Measurements from ENCODE around the gene TRIO. TPM values are rescaled to one million over a fixed set of nuclear protein-coding genes. Genes with fewer than 3 reads are reported as not detected.
"Not testable (repeated sequence)": the region's sequence is repeated elsewhere in the genome, so short reads cannot be mapped to it uniquely, and the experiment has no call there.

Gene TRIO
- total and polyA plus RNA-seq, 3 experiments from 2014 or later, result 0.89 to 4.4 (median 4.2) TPM

DNA sequence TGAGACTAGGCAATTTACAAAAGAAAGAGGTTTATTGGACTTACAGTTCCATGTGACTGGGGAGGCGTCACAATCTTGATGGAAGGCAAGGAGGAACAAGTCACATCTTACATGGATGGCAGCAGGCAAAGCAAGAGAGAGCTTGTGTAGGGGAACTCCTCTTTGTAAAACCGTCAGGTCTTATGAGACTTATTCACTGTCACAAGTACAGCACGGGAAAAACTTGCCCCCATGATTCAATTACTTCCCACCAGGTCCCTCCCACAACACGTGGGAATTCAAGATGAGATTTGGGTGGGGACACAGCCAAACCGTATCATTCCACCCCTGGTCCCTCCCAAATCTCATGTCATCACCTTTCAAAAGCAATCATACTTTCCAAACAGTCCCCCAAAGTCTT is 293.0 kb downstream of the TRIO start:
- H3K4me1 ChIP-seq (ENCODE audit: insufficient read depth, low read length); H3K36me3 Mint-ChIP-seq; H3K36me3 ChIP-seq (ENCODE audit: insufficient read depth, low read length); H3K9me3 Mint-ChIP-seq; H3K27ac ChIP-seq (ENCODE audit: low read depth, low read length); H3K27me3 ChIP-seq (ENCODE audit: insufficient read depth, low read length, poor library complexity, severe bottlenecking); H3K9me3 ChIP-seq (ENCODE audit: low read length); DNase-seq; POLR2A ChIA-PET; H3K4me3 Mint-ChIP-seq; H3K27ac Mint-ChIP-seq; H3K4me3 ChIP-seq (ENCODE audit: low read length); CTCF ChIA-PET: not testable (repeated sequence)
- peaks cover 8 to 12% of the 10 kb centered on the region in 2 donors for H3K27me3 Mint-ChIP-seq
- H3K4me1 Mint-ChIP-seq, result peaks cover 0 to 11% (median 5%) of the 10 kb centered on the region in 3 donors

DNA sequence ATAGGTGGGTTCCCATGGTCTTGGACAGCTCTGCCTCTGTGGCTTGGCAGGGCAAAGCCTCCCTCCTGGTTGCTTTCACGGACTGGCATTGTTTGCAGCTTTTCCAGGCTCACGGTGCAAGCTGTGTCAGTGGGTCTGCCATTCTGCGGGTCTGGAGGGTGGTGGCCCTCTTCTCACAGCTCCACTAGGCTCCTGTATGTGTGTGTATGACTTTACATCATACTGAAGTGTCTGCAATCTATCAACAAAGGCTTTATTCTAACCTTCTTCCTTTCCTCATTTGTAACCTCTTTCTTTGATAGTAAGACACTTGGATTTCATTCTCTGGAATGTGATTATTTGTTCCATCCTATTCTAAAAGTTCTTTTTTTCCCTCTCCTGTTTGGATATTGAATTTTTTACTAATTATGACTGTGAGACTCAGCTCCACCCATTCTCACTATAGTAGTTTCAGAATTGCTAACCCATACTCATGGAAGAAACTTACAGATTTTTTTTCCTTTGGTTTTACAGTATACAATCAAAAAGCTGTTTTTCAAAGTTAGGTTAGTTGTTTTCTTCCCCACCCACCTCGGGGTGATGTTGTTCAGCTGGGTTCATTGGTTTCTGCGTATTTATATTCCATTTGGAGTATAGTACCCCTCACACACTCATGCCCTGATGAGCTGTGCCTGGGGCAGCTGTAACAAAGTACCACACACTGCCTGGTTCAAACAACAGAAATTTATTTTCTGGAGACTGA is 293.8 kb downstream of the TRIO start:
- Histone ChIP-seq H3K36me3 (ENCODE audit: insufficient read depth, low read length) (no peaks in the 10 kb centered on the region), H3K4me3 (ENCODE audit: low read length) (no peak overlapping the region), H3K4me1 (ENCODE audit: insufficient read depth, low read length) (no peaks in the 10 kb centered on the region), H3K27me3 (ENCODE audit: insufficient read depth, low read length, poor library complexity, severe bottlenecking) (no peaks in the 10 kb centered on the region), H3K9me3 (ENCODE audit: low read length) (no peaks in the 10 kb centered on the region), H3K27ac (ENCODE audit: low read depth, low read length) (no peak overlapping the region)
- Mint-ChIP-seq H3K27me3 (peaks cover 8 to 14% of the 10 kb centered on the region in 2 donors), H3K9me3 (no peaks in the 10 kb centered on the region), H3K27ac (no peak overlapping the region), H3K36me3 (no peaks in the 10 kb centered on the region), H3K4me3 (no peak overlapping the region), H3K4me1 (peaks cover 0 to 11% (median 5%) of the 10 kb centered on the region in 3 donors)
- ChIA-PET CTCF (interaction anchor here (0.5 kb wide), 1 partner anchor 89 kb away, joined by 3 read pairs; no protein-coding TSS in a partner anchor), POLR2A (no interaction called here)
- DNase-seq, result no peak

DNA sequence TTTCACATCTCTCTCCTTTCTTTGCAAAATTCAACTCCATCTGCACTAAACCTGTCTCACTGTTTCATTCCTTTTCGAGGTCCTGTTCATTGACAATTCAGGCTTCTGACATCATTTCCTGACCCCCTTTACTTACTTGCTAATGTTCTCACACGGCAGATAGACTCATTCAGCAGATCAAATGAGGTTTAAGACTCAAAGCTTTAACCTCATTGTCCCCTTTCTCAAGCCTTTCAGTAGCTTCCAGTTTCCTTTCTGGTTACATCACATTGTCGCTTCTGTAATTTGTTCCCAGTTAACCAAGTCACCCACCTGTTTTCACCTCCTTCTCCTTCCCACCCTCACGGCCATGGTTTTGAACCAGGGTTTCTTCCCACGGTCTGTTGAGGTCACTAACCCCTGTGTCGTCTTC is 295.1 kb downstream of the TRIO start:
- Mint-ChIP-seq H3K4me3 (no peak overlapping the region), H3K9me3 (no peaks in the 10 kb centered on the region)

DNA sequence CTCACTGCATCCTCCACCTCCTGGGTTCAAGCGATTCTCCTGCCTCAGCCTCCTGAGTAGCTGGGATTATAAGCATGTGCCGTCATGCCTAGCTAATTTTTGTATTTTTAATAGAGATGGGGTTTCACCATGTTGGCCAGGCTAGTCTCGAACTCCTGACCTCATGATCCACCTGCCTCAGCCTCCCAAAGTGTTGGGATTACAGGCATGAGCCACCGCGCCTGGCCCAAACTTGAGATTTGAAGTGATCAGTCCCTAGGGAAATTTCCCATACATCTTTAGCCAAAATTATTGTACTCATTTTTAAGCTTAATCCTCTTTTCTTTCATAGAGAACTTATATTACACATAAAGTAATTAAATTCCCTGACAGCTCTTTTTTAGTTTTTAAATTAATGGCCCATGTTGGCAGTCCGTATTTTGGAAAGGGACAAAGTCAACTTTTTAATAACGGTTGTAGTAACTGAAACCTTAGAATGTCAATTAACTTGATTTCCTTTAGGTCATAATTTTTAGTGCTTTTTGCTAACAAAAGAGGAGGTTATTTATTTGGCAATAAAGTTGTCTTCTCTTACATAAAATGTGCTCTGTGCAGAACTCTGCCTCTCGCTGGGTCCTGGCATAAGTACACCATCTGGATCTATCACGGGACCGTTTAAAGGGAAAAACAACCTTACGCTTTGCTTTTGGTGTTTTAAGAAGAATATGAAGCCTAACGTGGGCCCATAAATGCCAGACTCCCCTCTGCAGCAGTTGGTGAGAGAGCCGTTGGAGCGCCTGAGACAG is 296.1 kb downstream of the TRIO start:
- Histone ChIP-seq H3K4me1 (ENCODE audit: insufficient read depth, low read length) (no peaks in the 10 kb centered on the region), H3K27ac (ENCODE audit: low read depth, low read length) (no peak overlapping the region), H3K4me3 (ENCODE audit: low read length) (no peak overlapping the region), H3K36me3 (ENCODE audit: insufficient read depth, low read length) (no peaks in the 10 kb centered on the region), H3K9me3 (ENCODE audit: low read length) (no peaks in the 10 kb centered on the region), H3K27me3 (ENCODE audit: insufficient read depth, low read length, poor library complexity, severe bottlenecking) (no peaks in the 10 kb centered on the region)
- Mint-ChIP-seq H3K27me3 (peaks cover 4 to 17% of the 10 kb centered on the region in 2 donors), H3K4me3 (no peak overlapping the region), H3K9me3 (no peaks in the 10 kb centered on the region), H3K4me1 (peaks cover 0 to 11% (median 5%) of the 10 kb centered on the region in 3 donors), H3K27ac (no peak overlapping the region), H3K36me3 (no peaks in the 10 kb centered on the region)
- CTCF ChIA-PET, result no interaction called here
- DNase-seq, result no peak
- POLR2A ChIA-PET, result no interaction called here

More for the DNA sequence above, 295.1 kb downstream of the TRIO start:
- CTCF ChIA-PET, result no interaction called here
- Mint-ChIP-seq H3K27ac (no peak overlapping the region), H3K27me3 (peaks cover 6 to 17% of the 10 kb centered on the region in 2 donors), H3K4me1 (peaks cover 0 to 11% (median 5%) of the 10 kb centered on the region in 3 donors), H3K36me3 (no peaks in the 10 kb centered on the region)
- H3K4me3 ChIP-seq (ENCODE audit: low read length), result no peak overlapping the region
- H3K9me3 ChIP-seq (ENCODE audit: low read length), result no peaks in the 10 kb centered on the region
- no peaks in the 10 kb centered on the region for H3K27me3 ChIP-seq (ENCODE audit: insufficient read depth, low read length, poor library complexity, severe bottlenecking)
- no peaks in the 10 kb centered on the region for H3K4me1 ChIP-seq (ENCODE audit: insufficient read depth, low read length)
- POLR2A ChIA-PET, result no interaction called here
- DNase-seq, result no peak
- H3K27ac ChIP-seq (ENCODE audit: low read depth, low read length), result no peak overlapping the region
- H3K36me3 ChIP-seq (ENCODE audit: insufficient read depth, low read length), result no peaks in the 10 kb centered on the region

DNA sequence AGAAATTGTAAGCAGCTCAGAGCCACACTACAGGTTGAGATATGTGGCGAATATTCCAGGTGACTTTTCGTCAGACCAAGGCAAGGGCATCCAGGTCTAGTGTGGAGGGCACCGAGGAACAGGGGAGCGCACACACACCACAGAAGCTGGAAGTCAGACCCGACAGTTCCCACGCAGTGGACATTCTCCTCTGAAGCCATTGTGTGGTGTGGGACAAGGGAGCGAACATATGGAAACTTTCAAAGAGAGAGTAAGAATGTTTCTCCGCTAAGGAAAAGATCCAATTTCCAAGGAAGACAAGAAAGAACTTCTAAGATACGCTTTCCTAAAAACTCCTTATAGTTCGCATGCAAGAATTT is 297.1 kb downstream of the TRIO start:
- no peak overlapping the region for H3K4me3 ChIP-seq (ENCODE audit: low read length)
- no peak for DNase-seq
- Mint-ChIP-seq H3K27ac (peak overlapping the region in 1 of 8 donors; percentile 21), H3K4me3 (no peak overlapping the region), H3K36me3 (no peaks in the 10 kb centered on the region), H3K9me3 (no peaks in the 10 kb centered on the region), H3K4me1 (peaks cover 0 to 11% (median 5%) of the 10 kb centered on the region in 3 donors), H3K27me3 (peaks cover 4 to 21% of the 10 kb centered on the region in 2 donors)
- POLR2A ChIA-PET, result no interaction called here
- no peaks in the 10 kb centered on the region for H3K36me3 ChIP-seq (ENCODE audit: insufficient read depth, low read length)
- H3K4me1 ChIP-seq (ENCODE audit: insufficient read depth, low read length), result no peaks in the 10 kb centered on the region
- no peaks in the 10 kb centered on the region for H3K27me3 ChIP-seq (ENCODE audit: insufficient read depth, low read length, poor library complexity, severe bottlenecking)
- no peak overlapping the region for H3K27ac ChIP-seq (ENCODE audit: low read depth, low read length)
- CTCF ChIA-PET, result no interaction called here
- H3K9me3 ChIP-seq (ENCODE audit: low read length), result no peaks in the 10 kb centered on the region

DNA sequence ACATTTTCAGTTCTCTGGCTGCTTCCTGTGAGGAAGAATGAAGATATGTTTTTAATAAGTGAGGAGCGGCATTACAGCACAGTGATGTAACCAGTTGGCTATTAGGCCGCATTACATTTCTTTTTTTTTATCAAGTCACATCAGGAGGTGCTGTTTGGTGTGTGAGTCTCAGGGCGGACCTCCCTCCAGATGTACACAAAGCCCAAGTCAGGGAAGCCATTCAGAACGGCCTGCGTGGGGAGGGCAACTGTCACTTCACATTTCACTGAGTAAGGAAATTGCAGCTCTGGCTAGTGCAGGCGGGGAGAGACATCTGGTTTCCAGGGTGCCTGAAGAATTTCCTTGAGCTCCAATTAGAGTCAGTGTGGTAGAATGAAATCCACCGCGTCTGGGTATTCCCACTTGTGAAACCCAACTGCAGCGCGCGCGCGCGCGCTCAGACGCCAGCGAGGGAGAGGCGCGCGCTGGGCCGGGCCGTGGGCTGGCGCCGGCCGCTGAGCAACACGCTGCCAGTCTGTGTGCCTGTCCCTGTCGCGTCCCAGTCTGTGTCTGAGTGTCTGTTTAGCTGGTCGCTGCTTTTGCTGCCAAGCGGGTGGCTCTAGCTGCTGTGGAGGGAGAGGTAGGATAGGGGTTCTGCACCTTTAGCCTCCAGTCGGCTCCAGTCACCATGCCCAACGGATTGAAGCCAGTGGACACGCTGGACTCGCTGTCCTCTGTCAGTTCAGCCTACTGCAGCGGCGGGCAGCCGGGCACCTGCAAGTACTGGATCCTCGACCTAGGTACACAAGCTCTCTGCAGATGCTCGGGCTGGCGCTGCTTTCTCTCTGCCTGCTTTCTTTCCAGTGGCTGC is 297.7 kb downstream of the TRIO start:
- CTCF ChIA-PET, result no interaction called here
- Histone ChIP-seq H3K4me3 (ENCODE audit: low read length) (no peak overlapping the region), H3K27me3 (ENCODE audit: insufficient read depth, low read length, poor library complexity, severe bottlenecking) (no peaks in the 10 kb centered on the region), H3K36me3 (ENCODE audit: insufficient read depth, low read length) (no peaks in the 10 kb centered on the region), H3K9me3 (ENCODE audit: low read length) (no peaks in the 10 kb centered on the region), H3K27ac (ENCODE audit: low read depth, low read length) (no peak overlapping the region), H3K4me1 (ENCODE audit: insufficient read depth, low read length) (no peaks in the 10 kb centered on the region)
- Mint-ChIP-seq H3K27me3 (peaks cover 4 to 22% of the 10 kb centered on the region in 2 donors), H3K9me3 (no peaks in the 10 kb centered on the region), H3K4me3 (no peak overlapping the region), H3K36me3 (no peaks in the 10 kb centered on the region), H3K4me1 (peaks cover 0 to 11% (median 5%) of the 10 kb centered on the region in 3 donors), H3K27ac (no peak overlapping the region)
- POLR2A ChIA-PET, result no interaction called here
- no peak for DNase-seq

DNA sequence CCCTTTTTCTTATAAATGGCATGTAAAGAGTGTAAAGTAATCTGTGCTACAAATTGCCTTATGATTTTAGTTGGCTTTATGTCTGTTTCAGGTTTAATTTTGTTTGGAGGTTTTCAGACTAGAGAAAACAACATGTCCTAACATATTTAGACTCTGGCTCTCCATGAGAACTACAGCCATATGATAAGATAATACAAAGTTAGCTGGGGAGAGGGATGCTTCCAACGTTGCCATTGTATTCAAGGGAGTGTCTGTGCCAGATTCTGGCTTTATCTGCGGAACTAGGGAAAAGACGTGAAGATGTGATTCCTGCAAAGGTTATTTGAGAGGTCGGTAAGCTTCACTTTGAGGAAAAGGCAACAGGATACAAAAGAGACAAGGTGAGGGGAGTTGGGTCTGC is 298.5 kb downstream of the TRIO start:
- ChIA-PET POLR2A (no interaction called here), CTCF (no interaction called here)
- Histone ChIP-seq H3K9me3 (ENCODE audit: low read length) (no peaks in the 10 kb centered on the region), H3K4me3 (ENCODE audit: low read length) (no peak overlapping the region), H3K27ac (ENCODE audit: low read depth, low read length) (no peak overlapping the region), H3K4me1 (ENCODE audit: insufficient read depth, low read length) (no peaks in the 10 kb centered on the region), H3K27me3 (ENCODE audit: insufficient read depth, low read length, poor library complexity, severe bottlenecking) (no peaks in the 10 kb centered on the region), H3K36me3 (ENCODE audit: insufficient read depth, low read length) (no peaks in the 10 kb centered on the region)
- H3K36me3 Mint-ChIP-seq, result peaks cover 0 to 1% (median 0%) of the 10 kb centered on the region in 3 donors
- no peaks in the 10 kb centered on the region for H3K9me3 Mint-ChIP-seq
- H3K4me1 Mint-ChIP-seq, result peaks cover 0 to 11% (median 5%) of the 10 kb centered on the region in 3 donors
- no peak for DNase-seq
- H3K27me3 Mint-ChIP-seq, result peaks cover 0 to 17% of the 10 kb centered on the region in 2 donors
- H3K27ac Mint-ChIP-seq, result no peak overlapping the region
- H3K4me3 Mint-ChIP-seq, result no peak overlapping the region

DNA sequence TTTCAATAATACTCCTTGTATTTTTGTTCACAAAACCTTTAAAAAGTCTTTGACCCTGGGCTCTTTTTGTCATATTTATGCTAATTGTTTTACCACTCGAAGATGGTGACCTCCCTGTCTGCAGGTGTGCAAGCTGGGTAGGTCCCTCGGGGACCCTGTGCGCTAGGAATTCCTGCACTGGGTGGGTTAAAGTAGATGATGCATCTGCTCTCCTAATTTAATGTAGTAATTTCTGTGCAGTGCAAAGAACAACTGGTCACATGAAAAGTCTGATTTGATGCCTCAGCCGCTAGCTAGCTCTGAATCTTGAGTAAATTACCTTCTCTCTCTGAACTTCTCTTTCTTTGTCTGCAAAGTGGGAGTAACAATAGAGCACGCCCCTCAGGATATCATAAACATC is 299.4 kb downstream of the TRIO start:
- Mint-ChIP-seq H3K27me3 (peaks cover 0 to 13% of the 10 kb centered on the region in 2 donors), H3K9me3 (no peaks in the 10 kb centered on the region), H3K4me1 (peaks cover 0 to 11% (median 5%) of the 10 kb centered on the region in 3 donors), H3K36me3 (peaks cover 0 to 1% (median 0%) of the 10 kb centered on the region in 3 donors), H3K27ac (no peak overlapping the region), H3K4me3 (no peak overlapping the region)
- POLR2A ChIA-PET, result no interaction called here
- Histone ChIP-seq H3K9me3 (ENCODE audit: low read length) (no peaks in the 10 kb centered on the region), H3K27me3 (ENCODE audit: insufficient read depth, low read length, poor library complexity, severe bottlenecking) (no peaks in the 10 kb centered on the region), H3K36me3 (ENCODE audit: insufficient read depth, low read length) (no peaks in the 10 kb centered on the region), H3K4me3 (ENCODE audit: low read length) (no peak overlapping the region), H3K27ac (ENCODE audit: low read depth, low read length) (no peak overlapping the region), H3K4me1 (ENCODE audit: insufficient read depth, low read length) (no peaks in the 10 kb centered on the region)
- CTCF ChIA-PET, result no interaction called here
- no peak for DNase-seq

All from CD8-positive, alpha-beta memory T cell (primary cell).